ENCODE data around the gene PTCH2.

Gene PTCH2

GRCh38 chr1:44806704-44807363 is 36.2 kb downstream of the PTCH2 start, which contains the start of gene DYNLT4:
Gene DYNLT4, minus strand, starts transcription at chr1:44807351. Its CDS starts 683 bp downstream, at chr1:44806668.
- Histone ChIP-seq H3K36me3 (ENCODE audit: insufficient read depth) (no peaks in the 10 kb centered on the region), H3K4me2 (peak within 1 kb of the TSS; percentile 56), H3K4me1 (ENCODE audit: low read depth, poor library complexity, severe bottlenecking) (peaks cover 64% of the 10 kb centered on the region), H3K27me3 (ENCODE audit: insufficient read depth, low read depth) (no peaks in the 10 kb centered on the region), H3K79me2 (ENCODE audit: insufficient read depth, low read depth) (0 out of 2 replicates have a peak, but pooled peaks cover 4% of the 10 kb centered on the region), H4K20me1 (ENCODE audit: insufficient read depth) (no peaks in the 10 kb centered on the region), H3K9ac (peak within 1 kb of the TSS; percentile 16; the same call in 1 of the 2 replicates), H2AFZ (ENCODE audit: low read depth) (no peak within 1 kb of the TSS), H3K27ac (peak within 1 kb of the TSS; percentile 90), H3K4me3 (IDR thresholded peaks at IDR 0.05; ENCODE audit: insufficient read depth, low read depth, low read length) (no peak within 1 kb of the TSS)
- no peak for TF ChIP-seq CTCF (conservative IDR thresholded peaks at IDR 0.05; ENCODE audit: low read depth, low read length)

GRCh38 chr1:44806025-44806703 is 36.9 kb downstream of the PTCH2 start:
- H4K20me1 ChIP-seq (ENCODE audit: insufficient read depth): no peaks in the 10 kb centered on the region
- H3K27me3 ChIP-seq (ENCODE audit: insufficient read depth, low read depth): no peaks in the 10 kb centered on the region
- H3K27ac ChIP-seq: peak overlapping the region; percentile 90
- no peak overlapping the region for H3K4me2 ChIP-seq
- no peaks in the 10 kb centered on the region for H3K36me3 ChIP-seq (ENCODE audit: insufficient read depth)
- H3K79me2 ChIP-seq (ENCODE audit: insufficient read depth, low read depth): 0 out of 2 replicates have a peak, but pooled peaks cover 4% of the 10 kb centered on the region
- H3K4me3 ChIP-seq (IDR thresholded peaks at IDR 0.05; ENCODE audit: insufficient read depth, low read depth, low read length): no peak overlapping the region
- no peak overlapping the region for H3K9ac ChIP-seq
- no peak for TF ChIP-seq CTCF (conservative IDR thresholded peaks at IDR 0.05; ENCODE audit: low read depth, low read length)
- no peak overlapping the region for H2AFZ ChIP-seq (ENCODE audit: low read depth)
- peaks cover 61% of the 10 kb centered on the region for H3K4me1 ChIP-seq (ENCODE audit: low read depth, poor library complexity, severe bottlenecking)

- Histone ChIP-seq H3K4me1 (ENCODE audit: low read depth, poor library complexity, severe bottlenecking) (peaks cover 54% of the 10 kb centered on the region), H3K4me3 (IDR thresholded peaks at IDR 0.05; ENCODE audit: insufficient read depth, low read depth, low read length) (no peak overlapping the region), H2AFZ (ENCODE audit: low read depth) (no peak overlapping the region), H3K4me2 (no peak overlapping the region), H4K20me1 (ENCODE audit: insufficient read depth) (no peaks in the 10 kb centered on the region), H3K27me3 (ENCODE audit: insufficient read depth, low read depth) (no peaks in the 10 kb centered on the region), H3K9ac (no peak overlapping the region), H3K36me3 (ENCODE audit: insufficient read depth) (no peaks in the 10 kb centered on the region), H3K79me2 (ENCODE audit: insufficient read depth, low read depth) (peaks cover 10% of the 10 kb centered on the region), H3K27ac (no peak overlapping the region)
- TF ChIP-seq CTCF (conservative IDR thresholded peaks at IDR 0.05; ENCODE audit: low read depth, low read length): no peak
Observed at GRCh38 chr1:44805311-44806024, 37.6 kb downstream of the PTCH2 start.

GRCh38 chr1:44803312-44804095 is 39.5 kb downstream of the PTCH2 start:
- Histone ChIP-seq H3K27ac (no peak overlapping the region), H3K9ac (no peak overlapping the region), H4K20me1 (ENCODE audit: insufficient read depth) (no peaks in the 10 kb centered on the region), H3K4me1 (ENCODE audit: low read depth, poor library complexity, severe bottlenecking) (peaks cover 44% of the 10 kb centered on the region), H2AFZ (ENCODE audit: low read depth) (no peak overlapping the region), H3K79me2 (ENCODE audit: insufficient read depth, low read depth) (peaks cover 12% of the 10 kb centered on the region), H3K4me3 (IDR thresholded peaks at IDR 0.05; ENCODE audit: insufficient read depth, low read depth, low read length) (no peak overlapping the region), H3K4me2 (no peak overlapping the region), H3K36me3 (ENCODE audit: insufficient read depth) (no peaks in the 10 kb centered on the region), H3K27me3 (ENCODE audit: insufficient read depth, low read depth) (no peaks in the 10 kb centered on the region)
- no peak for TF ChIP-seq CTCF (conservative IDR thresholded peaks at IDR 0.05; ENCODE audit: low read depth, low read length)
